ENCODE data around the gene NME4.

- TF ChIP-seq SUZ12 (IDR thresholded peaks at IDR 0.05; ENCODE audit: extremely low read depth, insufficient read depth, insufficient read length) = no peak
- TF ChIP-seq YY1 (IDR thresholded peaks at IDR 0.05; ENCODE audit: insufficient read depth, insufficient read length) = no peak
- TF ChIP-seq ZNF274 (IDR thresholded peaks at IDR 0.05; ENCODE audit: low read depth, low read length) = no peak
These were observed 13.5 kb upstream of the NME4 start for GRCh38 chr16:383326-384051.
